Measurements from ENCODE around the gene ATP9A.

Gene ATP9A

DNA sequence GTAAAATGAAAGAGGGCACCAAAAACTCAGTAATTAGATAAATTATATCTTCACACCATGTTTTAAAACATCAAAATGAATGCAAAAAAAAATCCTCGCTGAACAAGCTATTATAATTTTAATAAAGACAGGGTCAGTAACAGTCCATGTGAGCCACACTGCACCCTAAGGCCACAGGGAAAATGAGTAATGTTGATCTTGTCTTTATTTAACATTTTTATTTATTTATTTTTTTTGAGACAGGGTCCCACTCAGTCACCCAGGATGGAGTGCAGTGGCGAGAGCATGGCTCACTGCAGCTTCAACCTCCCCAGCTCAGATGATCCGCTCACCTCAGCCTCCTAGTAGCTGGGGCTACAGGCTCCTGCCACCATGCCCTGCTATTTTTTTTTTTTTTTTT, 217.0 kb downstream of the ATP9A start:
- no peak for TF ChIP-seq CTCF (IDR thresholded peaks at IDR 0.05; ENCODE audit: extremely low read depth, missing control alignments)
- DNase-seq (ENCODE audit: low spot score) = no peak

- TF ChIP-seq CTCF (IDR thresholded peaks at IDR 0.05; ENCODE audit: extremely low read depth, missing control alignments) = no peak
Measured at GRCh38 chr20:51549474-51549873, 218.7 kb downstream of the ATP9A start.

GRCh38 chr20:51547951-51548350, 220.2 kb downstream of the ATP9A start:
- DNase-seq (ENCODE audit: low spot score) = no peak

More at GRCh38 chr20:51549474-51549873, 218.7 kb downstream of the ATP9A start:
- no peak for DNase-seq (ENCODE audit: low spot score)

More at GRCh38 chr20:51547951-51548350, 220.2 kb downstream of the ATP9A start:
- no peak for TF ChIP-seq CTCF (IDR thresholded peaks at IDR 0.05; ENCODE audit: extremely low read depth, missing control alignments)

Data from GM20000 (cell line).